ENCODE results near the gene ARIH2.
A peak's percentile ranks its signal among the peaks of the same experiment; 100 is the strongest.
"Not testable (repeated sequence)": the region's sequence is repeated elsewhere in the genome, so short reads cannot be mapped to it uniquely, and the experiment has no call there.

ARIH2 gene

DNA sequence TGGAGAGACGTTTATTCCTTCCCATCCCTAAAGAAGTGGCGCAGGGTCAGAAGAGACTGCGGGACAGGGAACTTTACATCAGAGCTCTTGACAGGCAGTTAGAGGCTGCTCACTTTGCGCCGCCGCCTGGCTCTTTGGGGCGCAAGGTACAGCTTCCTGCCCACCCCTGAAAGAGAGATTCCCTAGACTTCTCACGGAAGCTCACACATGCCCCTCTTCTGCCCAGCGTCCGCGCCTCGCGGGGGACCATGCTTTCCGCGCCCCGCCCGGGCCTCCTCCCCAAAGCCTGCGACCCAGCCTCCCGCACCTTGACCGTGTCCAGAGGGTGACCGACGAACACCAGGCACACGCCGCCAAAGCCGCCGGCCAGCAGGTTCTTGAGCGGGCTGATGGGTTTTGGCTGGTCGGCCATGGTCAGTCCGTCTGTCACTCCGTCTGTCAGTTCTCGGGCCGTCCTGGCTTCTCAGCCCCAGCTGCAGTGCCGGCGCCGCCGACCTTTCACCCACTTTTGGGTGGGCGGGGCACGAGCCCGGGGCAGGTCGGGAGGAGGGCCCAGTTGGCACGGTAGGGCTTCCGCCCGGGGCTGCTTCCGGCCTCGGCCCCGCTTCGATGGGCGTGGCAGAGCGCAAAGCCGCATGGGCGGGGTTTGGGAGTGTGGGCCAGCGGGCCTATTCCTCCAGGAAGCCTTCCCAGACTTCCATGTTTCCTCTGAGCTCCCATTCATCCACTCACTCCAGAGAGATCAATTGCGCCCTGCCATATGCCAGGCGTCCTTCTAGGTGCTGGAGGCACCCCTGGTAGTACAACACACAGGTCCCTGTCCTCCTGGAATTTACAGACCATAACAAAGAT lies 20.0 kb upstream of the ARIH2 start, which contains the start of gene SLC25A20:
Gene SLC25A20 (minus strand): TSS at position 500 of the 852 bp plus-strand sequence. CDS start 88 bp downstream, at position 412.
- CTCF ChIA-PET: interaction anchor here (0.7 to 2.7 kb wide), 4 partner anchors 15 to 340 kb away, joined by 3 to 10 read pairs (median 4); no protein-coding TSS in a partner anchor
- no peak for DNase-seq (ENCODE audit: low read depth, low spot score)
- POLR2A ChIA-PET: interaction anchor here (0.6 to 2.0 kb wide), 2 partner anchors 20 to 73 kb away, joined by 3 to 7 read pairs; partner anchors contain the start of gene ARIH2
- peak within 1 kb of the TSS; percentile 83 for H3K4me3 ChIP-seq (ENCODE audit: low read depth, low read length)
- peak; percentile 10 for TF ChIP-seq CTCF (IDR thresholded peaks at IDR 0.05; ENCODE audit: insufficient read depth, low read length, missing control alignments)

DNA sequence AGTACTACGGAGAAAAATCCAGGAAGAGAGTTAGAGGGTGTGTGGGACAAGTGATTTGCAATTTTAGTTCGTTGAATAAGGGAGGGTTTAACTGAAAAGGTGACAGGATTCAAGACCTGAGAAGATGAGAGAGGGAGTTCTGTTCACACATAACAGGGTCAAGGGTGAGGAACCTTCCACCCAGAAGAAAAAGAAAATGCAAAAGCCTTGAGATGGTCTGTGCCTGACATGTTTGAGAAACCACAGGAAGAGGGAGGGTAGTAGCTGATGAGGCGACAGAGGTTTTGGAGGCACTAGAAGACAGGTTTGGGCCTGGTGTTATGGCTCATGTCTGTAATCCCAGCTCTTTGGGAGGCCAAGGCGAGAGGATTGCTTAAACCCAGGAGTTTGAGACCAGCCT lies 19.4 kb upstream of the ARIH2 start:
- CTCF ChIA-PET: interaction anchor here (2.7 kb wide), 1 partner anchor 161 kb away, joined by 10 read pairs; no protein-coding TSS in a partner anchor
- peak overlapping the region; percentile 83 for H3K4me3 ChIP-seq (ENCODE audit: low read depth, low read length)
- DNase-seq (ENCODE audit: low read depth, low spot score): no peak
- POLR2A ChIA-PET: no interaction called here
- no peak for TF ChIP-seq CTCF (IDR thresholded peaks at IDR 0.05; ENCODE audit: insufficient read depth, low read length, missing control alignments)

DNA sequence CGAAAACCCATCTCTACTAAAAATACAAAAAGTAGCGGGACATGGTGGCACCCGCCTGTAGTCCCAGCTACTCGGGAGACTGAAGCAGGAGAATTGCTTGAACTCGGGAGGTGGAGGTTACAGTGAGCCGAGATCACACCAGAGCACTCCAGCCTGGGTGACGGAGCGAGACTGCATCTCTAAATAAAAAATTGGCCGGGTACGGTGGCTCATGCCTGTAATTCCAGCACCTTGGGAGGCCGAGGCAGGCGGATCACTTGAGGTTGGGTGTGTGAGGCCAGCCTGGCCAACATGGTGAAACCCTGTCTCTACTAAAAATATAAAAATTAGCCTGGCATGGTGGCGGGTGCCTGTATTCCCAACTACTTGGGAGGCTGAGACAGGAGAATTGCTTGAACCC lies 11.6 kb upstream of the ARIH2 start:
- H3K4me3 ChIP-seq (ENCODE audit: low read depth, low read length); DNase-seq (ENCODE audit: low read depth, low spot score); CTCF ChIA-PET: not testable (repeated sequence)
- POLR2A ChIA-PET: interaction anchor here (0.8 kb wide), 1 partner anchor 12 kb away, joined by 4 read pairs; the partner anchor contains the start of gene ARIH2

GRCh38 chr3:48915296-48915695 lies 3.3 kb upstream of the ARIH2 start:
- ChIA-PET CTCF (no interaction called here), POLR2A (no interaction called here)
- no peak for DNase-seq (ENCODE audit: low read depth, low spot score)
- no peak for TF ChIP-seq CTCF (IDR thresholded peaks at IDR 0.05; ENCODE audit: insufficient read depth, low read length, missing control alignments)
- no peak overlapping the region for H3K4me3 ChIP-seq (ENCODE audit: low read depth, low read length)

GRCh38 chr3:48919215-48920138 lies 835 bp downstream of the ARIH2 start:
- CTCF ChIA-PET: interaction anchor here (0.8 to 1.3 kb wide), 5 partner anchors 9 to 176 kb away, joined by 3 to 5 read pairs (median 3); no protein-coding TSS in a partner anchor
- POLR2A ChIA-PET: interaction anchor here (0.8 to 2.3 kb wide), 5 partner anchors 12 to 88 kb away, joined by 4 to 8 read pairs (median 7); partner anchors contain the start of genes PRKAR2A, SLC25A20 and WDR6
- TF ChIP-seq CTCF (IDR thresholded peaks at IDR 0.05; ENCODE audit: insufficient read depth, low read length, missing control alignments): no peak
- H3K4me3 ChIP-seq (ENCODE audit: low read depth, low read length): peak overlapping the region; percentile 77
- DNase-seq (ENCODE audit: low read depth, low spot score): no peak

All from AG04449 (cell line).